Amniotic stem cell (primary cell): ENCODE measurements around the gene RIMBP3B.
"Not testable (repeated sequence)": the region's sequence is repeated elsewhere in the genome, so short reads cannot be mapped to it uniquely, and the experiment has no call there.

Experiments used
- DNase-seq: peaks from one replicate; lab custom pipeline; 2025; lab: John Stamatoyannopoulos, UW

The RIMBP3B gene

GRCh38 chr22:21383701-21384467 lies at the start of gene RIMBP3B:
RIMBP3B (plus strand) TSS chr22:21383751; CDS start chr22:21383859, 108 bp downstream.
- not testable (repeated sequence) for DNase-seq

- not testable (repeated sequence) for DNase-seq
These were observed 26.0 kb upstream of the RIMBP3B start for GRCh38 chr22:21357527-21357926.

GRCh38 chr22:21360525-21360924 lies 23.0 kb upstream of the RIMBP3B start:
- not testable (repeated sequence) for DNase-seq

GRCh38 chr22:21362473-21362872 lies 21.1 kb upstream of the RIMBP3B start:
- DNase-seq = not testable (repeated sequence)

GRCh38 chr22:21363061-21363460 lies 20.5 kb upstream of the RIMBP3B start:
- DNase-seq = not testable (repeated sequence)

GRCh38 chr22:21363803-21364202 lies 19.7 kb upstream of the RIMBP3B start:
- not testable (repeated sequence) for DNase-seq

- not testable (repeated sequence) for DNase-seq
These were observed 19.2 kb upstream of the RIMBP3B start for GRCh38 chr22:21364362-21364761.

- not testable (repeated sequence) for DNase-seq
These were observed 18.2 kb upstream of the RIMBP3B start for GRCh38 chr22:21365337-21365736.

- DNase-seq = not testable (repeated sequence)
These were observed 14.8 kb upstream of the RIMBP3B start for GRCh38 chr22:21368603-21369310.

- DNase-seq = not testable (repeated sequence)
These were observed 7.7 kb upstream of the RIMBP3B start for GRCh38 chr22:21375880-21376279.

- not testable (repeated sequence) for DNase-seq
These were observed 1.2 kb downstream of the RIMBP3B start for GRCh38 chr22:21384468-21385357.

- not testable (repeated sequence) for DNase-seq
These were observed 5.9 kb downstream of the RIMBP3B start for GRCh38 chr22:21389480-21389879.

- DNase-seq = not testable (repeated sequence)
These were observed 6.5 kb downstream of the RIMBP3B start for GRCh38 chr22:21390013-21390412.

GRCh38 chr22:21394613-21395012 lies 11.1 kb downstream of the RIMBP3B start:
- DNase-seq = not testable (repeated sequence)

- DNase-seq = not testable (repeated sequence)
These were observed 17.8 kb downstream of the RIMBP3B start for GRCh38 chr22:21401197-21401969.

- not testable (repeated sequence) for DNase-seq
These were observed 19.3 kb downstream of the RIMBP3B start for GRCh38 chr22:21402763-21403314.

GRCh38 chr22:21407139-21407538 lies 23.6 kb downstream of the RIMBP3B start:
- not testable (repeated sequence) for DNase-seq

GRCh38 chr22:21407792-21408191 lies 24.2 kb downstream of the RIMBP3B start:
- DNase-seq = not testable (repeated sequence)

- DNase-seq = not testable (repeated sequence)
These were observed 32.8 kb downstream of the RIMBP3B start for GRCh38 chr22:21416375-21416774.

- DNase-seq = not testable (repeated sequence)
These were observed 33.7 kb downstream of the RIMBP3B start, which contains the start of gene HIC2 for GRCh38 chr22:21417227-21417746. HIC2 (plus strand) TSS chr22:21417371; CDS start chr22:21442832, 25,461 bp downstream.
